Lung (tissue), 12 donors: ENCODE measurements around the gene ERBB4. TPM values are rescaled to one million over a fixed set of nuclear protein-coding genes. Genes with fewer than 3 reads are reported as not detected.

ENCODE experiments used
- ATAC-seq: fragments of 200-7000 bp; cut with Tn5 transposase; one replicate; pipeline ENCODE4 v1.9.1; 2020; ENCODE audit warnings: moderate number of reproducible peaks; ENCODE audit not compliant: insufficient read depth, low FRiP score
- DNase-seq, 3 donors: peaks; one replicate each; pipeline ENCODE4 v3.0.0-alpha.2; 2013 to 2017
- H3K27ac ChIP-seq, 2 donors: one replicate each; pipeline ENCODE4 v1.5.1; 2013; ENCODE audit warnings: mild to moderate bottlenecking in 2 of 2, moderate library complexity in 2 of 2, control low read depth in 1 of 2, inconsistent platforms in 1 of 2, low read depth in 1 of 2, low read length in 1 of 2
- H3K27me3 ChIP-seq, 3 donors: one replicate each; pipeline ENCODE4 v1.5.1; 2013; ENCODE audit warnings: low read length in 2 of 3; ENCODE audit not compliant: control insufficient read depth in 3 of 3, insufficient read depth in 3 of 3
- H3K36me3 ChIP-seq, 4 donors: one replicate each; pipeline ENCODE4 v1.5.1; 2013; ENCODE audit warnings: low read length in 4 of 4, mild to moderate bottlenecking in 1 of 4, moderate library complexity in 1 of 4; ENCODE audit not compliant: control insufficient read depth in 4 of 4, insufficient read depth in 4 of 4
- H3K4me1 ChIP-seq, 5 donors: one replicate each; pipeline ENCODE4 v1.5.1; 2013; ENCODE audit warnings: low read length in 5 of 5, mild to moderate bottlenecking in 2 of 5, moderate library complexity in 1 of 5; ENCODE audit not compliant: control insufficient read depth in 5 of 5, insufficient read depth in 5 of 5
- H3K4me3 ChIP-seq: one replicate; pipeline ENCODE4 v1.5.1; 2013; ENCODE audit warnings: mild to moderate bottlenecking, control low read depth, moderate library complexity
- H3K9ac ChIP-seq, 2 donors: one replicate each; pipeline ENCODE4 v1.5.1; 2013; ENCODE audit warnings: low read length in 2 of 2, control low read depth in 1 of 2; ENCODE audit not compliant: insufficient read depth in 1 of 2
- H3K9me3 ChIP-seq, 4 donors: one replicate each; pipeline ENCODE4 v1.5.1; 2013; ENCODE audit warnings: low read length in 3 of 4, mild to moderate bottlenecking in 1 of 4, moderate library complexity in 1 of 4; ENCODE audit not compliant: control insufficient read depth in 4 of 4, insufficient read depth in 3 of 4
- WGBS, 2 donors: extraction: QIAGEN DNeasy Blood & Tissue Kit; methylation state at CpG; one replicate each; pipeline ENCODE4 v1.1.7; 2013; 5-methylcytosine and 5-hydroxymethylcytosine counted together
- polyA plus RNA-seq, 2 donors: library from polyadenylated mRNA; stranded (reverse); fragments of 200-250 nt; gene quantifications; one replicate each; pipeline ENCODE4 v1.2.1, GENCODE V29; 2013
- total RNA-seq, 2 donors: library from RNA; depleted of rRNA in 1 of 2; stranded (reverse); fragments of >200 nt in 1 of 2; gene quantifications; one replicate each; pipeline ENCODE4 v1.2.1, GENCODE V29; 2014 to 2021
- TF ChIP-seq, protein P1 (sequence below): IDR thresholded peaks from 2 replicates; pipeline ENCODE4 v1.5.1; 2012; ENCODE audit warnings: mild to moderate bottlenecking; ENCODE audit errors: control extremely low read depth, extremely low read depth
- donor health status: control.
- donor health status: control.
- donor health status: Bipolar disorder and iron deficiency.
- donor health status: healthy.
- donor health status: DM: yes; HTN: yes; CAD: no.

ERBB4 gene
- total and polyA plus RNA-seq, 4 donors = 0.41 to 16.8 (median 5.3) TPM

GRCh38 chr2:211368467-211368866 is 1170.1 kb downstream of the ERBB4 start:
- Histone ChIP-seq H3K9ac (no peak overlapping the region), H3K4me3 (no peak overlapping the region), H3K27me3 (no peaks in the 10 kb centered on the region), H3K9me3 (no peaks in the 10 kb centered on the region), H3K36me3 (no peaks in the 10 kb centered on the region), H3K27ac (no peak overlapping the region), H3K4me1 (no peaks in the 10 kb centered on the region)
- WGBS, 2 donors = 52 to 60% methylated on average over 1 of the region's 1 CpG
- DNase-seq = no peak
- no peak for ATAC-seq
- TF ChIP-seq, protein P1, sequence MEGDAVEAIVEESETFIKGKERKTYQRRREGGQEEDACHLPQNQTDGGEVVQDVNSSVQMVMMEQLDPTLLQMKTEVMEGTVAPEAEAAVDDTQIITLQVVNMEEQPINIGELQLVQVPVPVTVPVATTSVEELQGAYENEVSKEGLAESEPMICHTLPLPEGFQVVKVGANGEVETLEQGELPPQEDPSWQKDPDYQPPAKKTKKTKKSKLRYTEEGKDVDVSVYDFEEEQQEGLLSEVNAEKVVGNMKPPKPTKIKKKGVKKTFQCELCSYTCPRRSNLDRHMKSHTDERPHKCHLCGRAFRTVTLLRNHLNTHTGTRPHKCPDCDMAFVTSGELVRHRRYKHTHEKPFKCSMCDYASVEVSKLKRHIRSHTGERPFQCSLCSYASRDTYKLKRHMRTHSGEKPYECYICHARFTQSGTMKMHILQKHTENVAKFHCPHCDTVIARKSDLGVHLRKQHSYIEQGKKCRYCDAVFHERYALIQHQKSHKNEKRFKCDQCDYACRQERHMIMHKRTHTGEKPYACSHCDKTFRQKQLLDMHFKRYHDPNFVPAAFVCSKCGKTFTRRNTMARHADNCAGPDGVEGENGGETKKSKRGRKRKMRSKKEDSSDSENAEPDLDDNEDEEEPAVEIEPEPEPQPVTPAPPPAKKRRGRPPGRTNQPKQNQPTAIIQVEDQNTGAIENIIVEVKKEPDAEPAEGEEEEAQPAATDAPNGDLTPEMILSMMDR = no peak

DNA sequence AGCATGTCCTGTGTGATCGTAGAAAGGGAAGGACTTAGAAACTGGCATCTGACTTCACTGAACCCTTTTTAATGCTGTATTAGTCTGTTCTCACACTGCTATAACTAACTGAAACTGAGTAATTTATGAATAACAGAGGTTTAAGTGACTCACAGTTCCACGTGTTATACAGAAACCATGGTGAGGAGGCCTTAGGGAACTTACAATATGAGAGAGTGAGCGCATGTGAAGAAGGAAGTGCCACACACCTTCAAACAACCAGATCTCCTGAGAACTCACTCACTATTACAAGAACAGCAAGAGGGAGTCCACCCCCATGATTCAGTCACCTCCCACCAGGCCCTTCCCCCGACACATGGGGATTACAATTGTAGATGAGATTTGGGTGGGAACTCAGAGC is 1170.9 kb downstream of the ERBB4 start:
- H3K9ac ChIP-seq = no peak overlapping the region
- no peaks in the 10 kb centered on the region for H3K36me3 ChIP-seq
- 81 to 83% methylated on average over 4 of the region's 4 CpGs for WGBS, 2 donors
- no peaks in the 10 kb centered on the region for H3K4me1 ChIP-seq
- no peak overlapping the region for H3K27ac ChIP-seq
- H3K4me3 ChIP-seq = no peak overlapping the region
- TF ChIP-seq, protein P1 = no peak
- ATAC-seq (no peak), DNase-seq (no peak)
- H3K27me3 ChIP-seq = no peaks in the 10 kb centered on the region
- no peaks in the 10 kb centered on the region for H3K9me3 ChIP-seq

DNA sequence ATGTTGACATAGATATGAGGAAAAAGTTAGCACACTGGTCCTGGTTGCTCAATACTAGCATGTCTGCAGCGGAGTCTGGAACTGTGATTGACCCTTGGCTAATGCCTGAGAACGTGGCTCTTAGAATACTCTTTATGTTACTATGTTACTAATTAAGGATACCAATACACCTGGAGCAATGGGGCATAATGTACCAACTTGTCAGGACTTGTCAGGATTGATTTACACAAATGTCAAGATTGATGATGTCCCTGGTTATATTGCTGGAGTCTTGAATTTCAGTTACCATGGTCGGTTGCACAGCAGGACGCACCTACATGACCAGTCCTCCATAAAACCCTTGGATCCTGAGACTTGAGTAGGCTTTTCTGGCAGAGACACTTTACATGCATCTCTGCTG is 1171.3 kb downstream of the ERBB4 start:
- no peak overlapping the region for H3K27ac ChIP-seq
- WGBS, 2 donors = 78 to 84% methylated on average over 4 of the region's 4 CpGs
- TF ChIP-seq, protein P1 = no peak
- H3K9ac ChIP-seq = no peak overlapping the region
- H3K4me3 ChIP-seq = no peak overlapping the region
- H3K4me1 ChIP-seq = no peaks in the 10 kb centered on the region
- no peaks in the 10 kb centered on the region for H3K36me3 ChIP-seq
- H3K27me3 ChIP-seq = no peaks in the 10 kb centered on the region
- ATAC-seq (no peak), DNase-seq (no peak)
- no peaks in the 10 kb centered on the region for H3K9me3 ChIP-seq

GRCh38 chr2:211364911-211365310 is 1173.7 kb downstream of the ERBB4 start:
- Histone ChIP-seq H3K4me3 (no peak overlapping the region), H3K36me3 (no peaks in the 10 kb centered on the region), H3K4me1 (no peaks in the 10 kb centered on the region), H3K9ac (no peak overlapping the region), H3K27ac (no peak overlapping the region), H3K9me3 (no peaks in the 10 kb centered on the region), H3K27me3 (no peaks in the 10 kb centered on the region)
- DNase-seq (no peak), ATAC-seq (no peak)
- 43 to 79% methylated on average over 1 of the region's 1 CpG for whole genome bisulfite sequencing, 2 donors
- TF ChIP-seq, protein P1 = no peak
